ENCODE measurements around the gene CDK2AP2. TPM values are rescaled to one million over a fixed set of nuclear protein-coding genes. Genes with fewer than 3 reads are reported as not detected.
A peak's percentile ranks its signal among the peaks of the same experiment; 100 is the strongest.

The CDK2AP2 gene
- total RNA-seq, 3 donors from 2014 or later (not counting 1 experiment from before 2014, with no cell fraction given) = 57.9 to 67.7 (median 65.5) TPM

DNA sequence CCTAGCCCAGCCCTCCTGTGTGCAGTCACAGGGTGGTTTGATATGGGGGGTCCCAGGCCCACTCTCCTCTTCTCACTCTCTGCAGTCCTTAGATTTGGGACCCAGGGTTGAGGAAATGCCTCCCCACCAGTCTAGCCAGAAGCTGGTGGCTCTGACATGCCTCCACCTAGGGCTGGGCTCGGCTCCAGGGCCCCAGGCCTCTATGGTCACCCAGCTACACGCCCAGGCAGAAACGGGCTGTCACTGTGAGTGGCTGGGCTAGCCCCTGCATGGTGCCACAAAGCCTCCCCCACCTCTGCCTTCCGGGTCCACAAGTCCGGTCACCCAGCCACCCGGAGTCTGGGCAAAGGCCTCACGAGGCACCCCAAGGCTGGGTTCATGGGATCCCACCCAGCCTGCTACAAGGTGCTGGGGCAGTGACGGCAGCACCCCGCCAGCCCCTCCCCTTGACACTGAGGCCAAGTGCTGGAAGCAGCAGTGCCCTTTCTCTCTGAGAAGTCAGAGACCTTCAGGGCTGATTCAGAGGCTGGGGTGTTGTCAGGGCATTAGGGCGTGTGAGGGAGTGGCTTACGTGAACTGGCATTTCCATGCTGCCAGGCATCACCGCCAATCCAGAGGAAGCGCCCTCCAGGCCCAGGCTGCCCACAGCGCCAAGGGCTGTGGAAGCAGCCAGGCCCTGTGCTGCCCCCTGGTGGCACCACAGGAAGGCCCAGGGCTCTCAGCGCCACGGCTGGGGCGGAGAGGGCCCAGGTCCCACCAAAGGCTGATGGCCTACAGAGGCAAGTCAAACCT, 2.2 kb downstream of the CDK2AP2 start:
- Mint-ChIP-seq H3K9me3 (no peaks in the 10 kb centered on the region), H3K27ac (peak overlapping the region; percentile 95 to 97), H3K27me3 (ENCODE audit: low read depth in 2 of 2) (peaks cover under 1 to 3% of the 10 kb centered on the region in 2 donors), H3K4me1 (peaks cover 37 to 60% of the 10 kb centered on the region in 2 donors), H3K36me3 (peaks cover 3% of the 10 kb centered on the region), H3K4me3 (peak overlapping the region; percentile 92)
- ATAC-seq (peak; percentile 45 to 68 (median 56)), DNase-seq (peak; percentile 84 to 96)
- peaks cover 26% of the 10 kb centered on the region for H3K36me3 ChIP-seq (ENCODE audit: control insufficient read depth, insufficient read depth, low read length)
- intact Hi-C loops (cut with micrococcal nuclease) = loop anchor here (1.0 to 10.0 kb wide), 7 partner anchors 21 to 238 kb away; partner anchors contain the start of genes GRK2, PPP1CA, TBC1D10C and TMEM134
- 11% methylated on average over 17 of the region's 17 CpGs for WGBS (ENCODE audit: insufficient coverage)
- H3K27ac ChIP-seq (ENCODE audit: low read length) = peak overlapping the region; percentile 94
- peaks cover 43% of the 10 kb centered on the region for H3K4me1 ChIP-seq (ENCODE audit: control insufficient read depth, insufficient read depth, low read length)
- no peaks in the 10 kb centered on the region for H3K27me3 ChIP-seq (ENCODE audit: control insufficient read depth, insufficient read depth, low read length)
- peak overlapping the region; percentile 34 for H3K4me3 ChIP-seq (ENCODE audit: low read length)
- TF ChIP-seq, protein P1, sequence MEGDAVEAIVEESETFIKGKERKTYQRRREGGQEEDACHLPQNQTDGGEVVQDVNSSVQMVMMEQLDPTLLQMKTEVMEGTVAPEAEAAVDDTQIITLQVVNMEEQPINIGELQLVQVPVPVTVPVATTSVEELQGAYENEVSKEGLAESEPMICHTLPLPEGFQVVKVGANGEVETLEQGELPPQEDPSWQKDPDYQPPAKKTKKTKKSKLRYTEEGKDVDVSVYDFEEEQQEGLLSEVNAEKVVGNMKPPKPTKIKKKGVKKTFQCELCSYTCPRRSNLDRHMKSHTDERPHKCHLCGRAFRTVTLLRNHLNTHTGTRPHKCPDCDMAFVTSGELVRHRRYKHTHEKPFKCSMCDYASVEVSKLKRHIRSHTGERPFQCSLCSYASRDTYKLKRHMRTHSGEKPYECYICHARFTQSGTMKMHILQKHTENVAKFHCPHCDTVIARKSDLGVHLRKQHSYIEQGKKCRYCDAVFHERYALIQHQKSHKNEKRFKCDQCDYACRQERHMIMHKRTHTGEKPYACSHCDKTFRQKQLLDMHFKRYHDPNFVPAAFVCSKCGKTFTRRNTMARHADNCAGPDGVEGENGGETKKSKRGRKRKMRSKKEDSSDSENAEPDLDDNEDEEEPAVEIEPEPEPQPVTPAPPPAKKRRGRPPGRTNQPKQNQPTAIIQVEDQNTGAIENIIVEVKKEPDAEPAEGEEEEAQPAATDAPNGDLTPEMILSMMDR (IDR thresholded peaks at IDR 0.05) = peak; percentile 95
- H3K9me3 ChIP-seq (ENCODE audit: control insufficient read depth, insufficient read depth, low read length) = no peaks in the 10 kb centered on the region

- H3K27me3 ChIP-seq (ENCODE audit: control insufficient read depth, insufficient read depth, low read length) = no peaks in the 10 kb centered on the region
- Mint-ChIP-seq H3K9me3 (no peaks in the 10 kb centered on the region), H3K27ac (peak within 1 kb of the TSS; percentile 95 to 97), H3K27me3 (ENCODE audit: low read depth in 2 of 2) (peaks cover 0 to 3% of the 10 kb centered on the region in 2 donors), H3K4me3 (peak within 1 kb of the TSS; percentile 92), H3K4me1 (peaks cover 40 to 65% of the 10 kb centered on the region in 2 donors), H3K36me3 (peaks cover 7% of the 10 kb centered on the region)
- WGBS (ENCODE audit: insufficient coverage) = under 1% methylated on average over 58 of the region's 58 CpGs
- H3K9me3 ChIP-seq (ENCODE audit: control insufficient read depth, insufficient read depth, low read length) = no peaks in the 10 kb centered on the region
- ATAC-seq = peak; percentile 16 to 32 (median 21)
- H3K36me3 ChIP-seq (ENCODE audit: control insufficient read depth, insufficient read depth, low read length) = peaks cover 31% of the 10 kb centered on the region
- peak; percentile 76 to 81 for DNase-seq
- intact Hi-C loops (cut with micrococcal nuclease) = loop anchor here (1.0 to 10.0 kb wide), 5 partner anchors 20 to 238 kb away; partner anchors contain the start of genes GRK2, PPP1CA and TBC1D10C
- peak within 1 kb of the TSS; percentile 94 for H3K27ac ChIP-seq (ENCODE audit: low read length)
- H3K4me3 ChIP-seq (ENCODE audit: low read length) = peak within 1 kb of the TSS; percentile 65
- TF ChIP-seq, protein P1 (IDR thresholded peaks at IDR 0.05) = no peak
- peaks cover 43% of the 10 kb centered on the region for H3K4me1 ChIP-seq (ENCODE audit: control insufficient read depth, insufficient read depth, low read length)
Observed at GRCh38 chr11:67504950-67505581, 2.9 kb downstream of the CDK2AP2 start, which contains the start of gene PITPNM1. Gene PITPNM1, minus strand, starts transcription at chr11:67505363. Its CDS starts 1,183 bp downstream, at chr11:67504180.

DNA sequence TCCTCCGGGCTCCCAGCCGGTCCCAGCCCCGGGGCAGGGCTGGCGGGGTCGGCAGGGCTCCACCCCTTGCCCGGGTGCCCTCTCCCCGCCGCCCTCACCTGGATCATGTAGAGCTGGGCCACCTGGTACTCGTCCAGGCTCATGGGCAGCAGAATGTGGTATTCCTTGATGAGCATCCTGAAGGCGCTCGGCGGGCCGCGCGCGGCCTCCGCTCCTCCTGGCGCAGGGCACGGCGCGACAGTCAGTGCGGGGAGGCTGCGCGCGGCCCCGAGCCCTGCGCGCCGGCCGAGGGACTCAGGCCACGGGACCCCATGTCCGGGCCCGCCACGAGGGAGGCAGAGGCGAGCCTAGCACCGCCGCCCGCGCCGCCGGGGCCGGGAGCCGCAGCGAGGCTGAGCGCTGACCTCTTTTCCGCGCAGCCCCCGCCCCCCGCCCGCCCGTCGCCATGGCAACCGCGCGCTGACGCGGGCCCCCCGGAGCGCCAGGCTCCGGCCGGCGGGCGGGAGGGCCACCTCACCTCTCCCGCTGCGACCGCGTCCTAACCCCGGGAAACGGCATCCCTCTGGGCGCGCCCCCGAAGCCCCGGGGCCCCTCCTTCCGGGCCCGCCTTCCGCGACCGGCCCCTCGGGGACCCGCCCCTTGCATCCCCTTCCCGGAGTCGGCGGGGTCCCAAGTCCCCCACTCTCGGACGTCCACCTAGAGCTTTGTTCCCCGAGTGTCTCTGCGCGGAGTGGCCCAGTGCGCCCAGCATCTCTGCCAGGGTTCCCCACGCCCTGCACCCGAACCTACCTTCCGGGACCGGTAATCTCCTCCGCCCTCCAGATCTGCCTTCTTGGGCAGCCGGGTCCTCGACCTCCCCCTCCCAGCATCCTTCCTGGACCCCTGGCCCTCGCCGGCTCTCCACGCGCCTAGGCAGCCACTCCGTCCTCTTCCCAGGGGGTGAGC, 3.7 kb downstream of the CDK2AP2 start:
- H3K36me3 Mint-ChIP-seq = peaks cover 7% of the 10 kb centered on the region
- H3K27ac Mint-ChIP-seq = peak overlapping the region; percentile 95 to 97
- peaks cover 40 to 63% of the 10 kb centered on the region in 2 donors for H3K4me1 Mint-ChIP-seq
- H3K4me3 Mint-ChIP-seq = peak overlapping the region; percentile 92
- DNase-seq = peak; percentile 47 to 60
- H3K27ac ChIP-seq (ENCODE audit: low read length) = peak overlapping the region; percentile 75
- H3K9me3 Mint-ChIP-seq = no peaks in the 10 kb centered on the region
- H3K9me3 ChIP-seq (ENCODE audit: control insufficient read depth, insufficient read depth, low read length) = no peaks in the 10 kb centered on the region
- TF ChIP-seq, protein P1 (IDR thresholded peaks at IDR 0.05) = no peak
- intact Hi-C loops (cut with micrococcal nuclease) = loop anchor here (2.0 to 10.0 kb wide), 2 partner anchors 19 to 111 kb away; no protein-coding TSS in a partner anchor
- no peak for ATAC-seq
- H3K27me3 Mint-ChIP-seq (ENCODE audit: low read depth in 2 of 2) = no peaks in the 10 kb centered on the region
- 3% methylated on average over 101 of the region's 101 CpGs for WGBS (ENCODE audit: insufficient coverage)
- H3K4me3 ChIP-seq (ENCODE audit: low read length) = peak overlapping the region; percentile 65
- H3K27me3 ChIP-seq (ENCODE audit: control insufficient read depth, insufficient read depth, low read length) = no peaks in the 10 kb centered on the region
- H3K4me1 ChIP-seq (ENCODE audit: control insufficient read depth, insufficient read depth, low read length) = peaks cover 43% of the 10 kb centered on the region
- peaks cover 37% of the 10 kb centered on the region for H3K36me3 ChIP-seq (ENCODE audit: control insufficient read depth, insufficient read depth, low read length)

Data from natural killer cell (primary cell).